ENCODE results near the gene REX1BD. TPM values are rescaled to one million over a fixed set of nuclear protein-coding genes. Genes with fewer than 3 reads are reported as not detected.

REX1BD gene
- total and polyA plus RNA-seq, 2 of the 8 experiments (the other 6 are each of a cell fraction or from before 2014, with no cell fraction given): 56.8 to 62.7 TPM

- peak; percentile 5 for TF ChIP-seq RNF2 (IDR thresholded peaks at IDR 0.05; ENCODE audit: borderline replicate concordance, low read depth, low read length, missing control alignments, poor library complexity, severe bottlenecking)
Measured at GRCh38 chr19:18608805-18609716, 20.5 kb downstream of the REX1BD start (continued).
